HS-27A (cell line): Measurements from ENCODE around the gene DHRS7C.
"Not testable (repeated sequence)": the region's sequence is repeated elsewhere in the genome, so short reads cannot be mapped to it uniquely, and the experiment has no call there.

Experiments
- DNase-seq: peaks from one replicate; pipeline ENCODE4 v3.0.0-alpha.2; 2012; ENCODE audit warnings: low read depth, missing footprints

Gene DHRS7C

GRCh38 chr17:9810100-9810949 is 18.9 kb upstream of the DHRS7C start:
- DNase-seq, result no peak

- DNase-seq, result no peak
Observed at GRCh38 chr17:9809409-9809808, 18.0 kb upstream of the DHRS7C start.

GRCh38 chr17:9806699-9807098 is 15.3 kb upstream of the DHRS7C start:
- DNase-seq, result no peak

GRCh38 chr17:9805769-9806168 is 14.4 kb upstream of the DHRS7C start:
- no peak for DNase-seq

- DNase-seq, result no peak
Observed at GRCh38 chr17:9802697-9803096, 11.3 kb upstream of the DHRS7C start.

GRCh38 chr17:9802294-9802693 is 10.9 kb upstream of the DHRS7C start:
- no peak for DNase-seq

- DNase-seq, result no peak
Observed at GRCh38 chr17:9801505-9801904, 10.1 kb upstream of the DHRS7C start.

GRCh38 chr17:9798724-9799123 is 7.3 kb upstream of the DHRS7C start:
- DNase-seq, result no peak

- DNase-seq, result no peak
Observed at GRCh38 chr17:9798008-9798407, 6.6 kb upstream of the DHRS7C start.

- DNase-seq, result no peak
Observed at GRCh38 chr17:9792181-9792840, 919 bp upstream of the DHRS7C start.

- DNase-seq, result no peak
Observed at GRCh38 chr17:9790316-9790715, 1.1 kb downstream of the DHRS7C start.

- no peak for DNase-seq
Observed at GRCh38 chr17:9788601-9789000, 2.8 kb downstream of the DHRS7C start.

GRCh38 chr17:9784544-9784943 is 6.8 kb downstream of the DHRS7C start:
- DNase-seq, result no peak

GRCh38 chr17:9783465-9783864 is 7.9 kb downstream of the DHRS7C start:
- DNase-seq, result not testable (repeated sequence)

- DNase-seq, result no peak
Observed at GRCh38 chr17:9783050-9783449, 8.3 kb downstream of the DHRS7C start.

- no peak for DNase-seq
Observed at GRCh38 chr17:9780552-9780951, 10.8 kb downstream of the DHRS7C start.

GRCh38 chr17:9776911-9777310 is 14.5 kb downstream of the DHRS7C start:
- no peak for DNase-seq

GRCh38 chr17:9772658-9773057 is 18.7 kb downstream of the DHRS7C start:
- no peak for DNase-seq

GRCh38 chr17:9771465-9771864 is 19.9 kb downstream of the DHRS7C start:
- DNase-seq, result no peak

GRCh38 chr17:9769036-9769695 is 22.2 kb downstream of the DHRS7C start:
- no peak for DNase-seq

GRCh38 chr17:9768381-9768934 is 22.9 kb downstream of the DHRS7C start:
- DNase-seq, result no peak

- no peak for DNase-seq
Observed at GRCh38 chr17:9767432-9767991, 23.9 kb downstream of the DHRS7C start.
